ENCODE measurements around the gene HDAC4.

GRCh38 chr2:239056611-239057010 lies 344.2 kb downstream of the HDAC4 start:
- TF ChIP-seq CTCF (IDR thresholded peaks at IDR 0.05) (no peak), POLR2A (IDR thresholded peaks at IDR 0.05) (no peak), EP300 (IDR thresholded peaks at IDR 0.05) (no peak)
